K562 (cell line): Measurements from ENCODE around the gene COPRS. TPM values are rescaled to one million over a fixed set of nuclear protein-coding genes. Genes with fewer than 3 reads are reported as not detected.

Experiments
- ATAC-seq: fragments of 200-7000 bp; cut with Tn5 transposase; 3 replicates; pipeline ENCODE4 v1.9.1; 2020; ENCODE audit warnings: moderate library complexity
- BruUV-seq: library from RNA; stranded (reverse); fragments of 400-500 nt; replicated peaks from 2 replicates; lab custom pipeline; 2021; lab: Mats Ljungman, UMichigan
- CTCF ChIA-PET: fragments of 300-600 bp; formaldehyde crosslinking; extraction: SDS; loops from one replicate; lab custom pipeline; 2021; ENCODE audit warnings: low intra/inter-chr PET ratio; lab: Yijun Ruan, JAX
- POLR2A ChIA-PET: fragments of 300-600, 350-650 bp; sonication (Branson Sonifier 250); formaldehyde crosslinking; extraction: SDS; loops from one replicate; lab custom pipeline; 2021; ENCODE audit warnings: antibody characterized with exemption, inconsistent platforms; lab: Yijun Ruan, JAX
- DNase-seq, 4 experiments: peaks; one replicate each; pipeline versions ENCODE4 v3.0.0 to v3.0.0-alpha.2; 2011 to 2018; ENCODE audit warnings: low spot score in 3 of 4, mixed read lengths in 3 of 4; ENCODE audit errors: extremely low read depth in 1 of 4
- FAIRE-seq: peaks from 2 replicates; lab custom pipeline; 2011; peaks lifted over from hg19 to GRCh38; lab: Jason Lieb, UNC
- H2AFZ ChIP-seq: 2 replicates; pipeline ENCODE4 v1.6.0; 2011; ENCODE audit warnings: low read depth, low read length, control low read depth, inconsistent platforms
- H3K27ac ChIP-seq: fragments of 200-600 bp; 3 replicates; pipeline ENCODE4 v1.8.0; 2011; ENCODE audit warnings: low read depth, mild to moderate bottlenecking, control low read depth, inconsistent platforms, low read length, moderate library complexity, mixed read lengths; ENCODE audit errors: extremely low read depth
- H3K27me3 ChIP-seq, 2 experiments: fragments of 300-600 bp in 1 of 2; 2 replicates in 1 of 2; 3 replicates in 1 of 2; pipeline versions ENCODE4 v1.6.0 to v1.8.0; 2011; ENCODE audit warnings: inconsistent platforms in 2 of 2, low read length in 2 of 2, mild to moderate bottlenecking in 1 of 2, mixed read lengths in 1 of 2, moderate library complexity in 1 of 2; ENCODE audit not compliant: control insufficient read depth in 2 of 2, insufficient read depth in 2 of 2
- H3K36me3 ChIP-seq: fragments of 300-600 bp; 3 replicates; pipeline ENCODE4 v1.8.0; 2011; ENCODE audit warnings: mild to moderate bottlenecking, low read length, inconsistent platforms; ENCODE audit not compliant: control insufficient read depth, insufficient read depth
- H3K4me1 ChIP-seq, 2 experiments: fragments of 200-600 bp in 1 of 2; replicated peaks in 1 of 2; 2 replicates in 1 of 2; 3 replicates in 1 of 2; pipeline versions ENCODE4 v1.5.1 to v1.8.0; 2011; ENCODE audit warnings: inconsistent platforms in 2 of 2, low read length in 2 of 2, mild to moderate bottlenecking in 1 of 2, mixed read lengths in 1 of 2, moderate library complexity in 1 of 2; ENCODE audit not compliant: control insufficient read depth in 2 of 2, insufficient read depth in 2 of 2
- H3K4me2 ChIP-seq: 2 replicates; pipeline ENCODE4 v1.6.1; 2011; ENCODE audit warnings: low read length, control low read depth, inconsistent platforms, mixed read lengths; ENCODE audit not compliant: insufficient read depth
- H3K4me3 ChIP-seq: fragments of 200-600 bp; sonication (generic), shearing (Covaris generic); 2 replicates; pipeline ENCODE4 v1.5.1; 2016; ENCODE audit warnings: control low read depth, inconsistent platforms
- H3K79me2 ChIP-seq: fragments of 200-600 bp; 3 replicates; pipeline ENCODE4 v1.8.0; 2011; ENCODE audit warnings: low read length, inconsistent platforms; ENCODE audit not compliant: control insufficient read depth, insufficient read depth
- H3K9ac ChIP-seq, 2 experiments: 2 replicates each; pipeline versions ENCODE4 v1.6.0 to v1.6.1; 2011; ENCODE audit warnings: low read depth in 2 of 2, low read length in 2 of 2, control low read depth in 1 of 2, inconsistent platforms in 1 of 2, mild to moderate bottlenecking in 1 of 2, mixed read lengths in 1 of 2; ENCODE audit not compliant: insufficient read depth in 1 of 2
- H3K9me1 ChIP-seq: one replicate; pipeline ENCODE4 v1.6.0; 2011; ENCODE audit warnings: inconsistent platforms, mild to moderate bottlenecking, low read length, moderate library complexity; ENCODE audit not compliant: control insufficient read depth, insufficient read depth
- H3K9me3 ChIP-seq: replicated peaks from 2 replicates; pipeline ENCODE4 v1.5.1; 2011; ENCODE audit warnings: low read depth, low read length, inconsistent platforms; ENCODE audit not compliant: control insufficient read depth, insufficient read depth
- H4K20me1 ChIP-seq: replicated peaks from 2 replicates; pipeline ENCODE4 v1.6.1; 2011; ENCODE audit warnings: low read length, inconsistent platforms, mixed read lengths; ENCODE audit not compliant: control insufficient read depth, insufficient read depth
- ATF4 ChIP-seq: fragments of 450-650 bp; formaldehyde crosslinking; IDR thresholded peaks from 2 replicates; pipeline ENCODE4 v1.4.0; 2022; ENCODE audit warnings: mild to moderate bottlenecking, moderate library complexity
- CEBPG ChIP-seq, 3 experiments: fragments of 200-800 bp in 1 of 3; sonication (Bioruptor generic) in 1 of 3; sonication (generic) in 1 of 3; formaldehyde crosslinking in 1 of 3; IDR thresholded peaks in 2 of 3; conservative IDR thresholded peaks in 1 of 3; 2 replicates each; pipeline versions ENCODE4 v1.6.1 to v1.8.0; 2016 to 2022; ENCODE audit warnings: missing compliant biosample characterization in 2 of 3, missing genetic modification characterization in 2 of 3, mild to moderate bottlenecking in 1 of 3, missing genetic modification reagents in 1 of 3
- COPS2 ChIP-seq: fragments of 450-650 bp; conservative IDR thresholded peaks from 2 replicates; pipeline ENCODE4 v1.6.1; 2016; ENCODE audit warnings: mild to moderate bottlenecking, moderate library complexity
- EZH2 ChIP-seq: IDR thresholded peaks from 2 replicates; pipeline ENCODE4 v1.6.1; 2012; ENCODE audit warnings: low read depth, mild to moderate bottlenecking, inconsistent platforms, low read length, borderline replicate concordance
- MCM7 ChIP-seq, 2 experiments: fragments of 450-650 bp; IDR thresholded peaks; 2 replicates each; pipeline ENCODE4 v1.6.1; 2016 to 2018
- MLX ChIP-seq, 2 experiments: fragments of 450-650 bp in 1 of 2; sonication (generic) in 1 of 2; formaldehyde crosslinking; conservative IDR thresholded peaks; 2 replicates each; pipeline versions ENCODE4 v1.4.0 to v1.8.1; 2020 to 2022; ENCODE audit warnings: mild to moderate bottlenecking in 1 of 2, missing genetic modification reagents in 1 of 2
- MTA3 ChIP-seq: fragments of 450-650 bp; formaldehyde crosslinking; IDR thresholded peaks from 2 replicates; pipeline ENCODE4 v1.6.1; 2017; ENCODE audit warnings: mild to moderate bottlenecking, borderline replicate concordance
- RNF2 ChIP-seq: sonication (generic); IDR thresholded peaks from 2 replicates; pipeline ENCODE4 v1.6.1; 2016
- SAP30 ChIP-seq: fragments of 200-600 bp; sonication (generic); IDR thresholded peaks from 2 replicates; pipeline ENCODE4 v1.6.1; 2012; ENCODE audit warnings: borderline replicate concordance, low read depth, mild to moderate bottlenecking, moderate library complexity, low read length, control low read depth, inconsistent platforms; ENCODE audit not compliant: insufficient read depth, poor library complexity, severe bottlenecking
- SIN3B ChIP-seq: fragments of 450-650 bp; IDR thresholded peaks from 2 replicates; pipeline ENCODE4 v1.6.1; 2017; ENCODE audit warnings: low read depth, mild to moderate bottlenecking, moderate library complexity
- SP1 ChIP-seq: sonication (generic); formaldehyde crosslinking; IDR thresholded peaks from 2 replicates; pipeline ENCODE4 v1.8.1; 2022; ENCODE audit warnings: mild to moderate bottlenecking, missing genetic modification reagents
- SREBF2 ChIP-seq: sonication (generic); formaldehyde crosslinking; IDR thresholded peaks from 2 replicates; pipeline ENCODE4 v1.4.0; 2020; ENCODE audit warnings: mild to moderate bottlenecking, missing genetic modification reagents
- ZFP36 ChIP-seq: fragments of 150-350 bp; IDR thresholded peaks from 2 replicates; pipeline ENCODE4 v1.6.1; 2018; ENCODE audit warnings: low read length, low read depth; ENCODE audit not compliant: partially characterized antibody
- ZNF134 ChIP-seq: fragments of 250-450 bp; sonication (Bioruptor Pico); conservative IDR thresholded peaks from 2 replicates; pipeline ENCODE4 v1.4.0; 2020
- ZNF347 ChIP-seq: fragments of 450-650 bp; formaldehyde crosslinking; IDR thresholded peaks from 2 replicates; pipeline ENCODE4 v1.4.0; 2020; ENCODE audit warnings: low read depth, mild to moderate bottlenecking, moderate library complexity
- WGBS: fragments of 100-300 bp; shearing (Covaris generic); methylation state at CpG from one replicate; pipeline ENCODE4 v1.1.6; 2016; ENCODE audit warnings: low coverage, mixed read lengths; ENCODE audit not compliant: insufficient coverage; ENCODE audit errors: missing lambda C conversion rate; 5-methylcytosine and 5-hydroxymethylcytosine counted together
- in situ Hi-C: fragments of 300-500 bp; cut with MboI; formaldehyde crosslinking; loops from 4 replicates; pipeline ENCODE4 v1.15.0; 2018; ENCODE audit warnings: inconsistent platforms, mixed read lengths
- intact Hi-C: fragments of 100-400 bp; cut with micrococcal nuclease; formaldehyde crosslinking; loops from 2 replicates; pipeline ENCODE4 v1.14.2; 2022
- polyA plus RNA-seq, 8 experiments: library from polyadenylated mRNA; depleted of rRNA in 4 of 8; stranded (reverse) in 5 of 8; unstranded in 3 of 8; fragments of >200 nt; fragmentation: Nextera tagmentation in 2 of 8; fragmentation: Illumina TruSeq in 1 of 8; extraction: Ambion mirVana in 2 of 8; extraction: Trizol in 1 of 8; gene quantifications; 2 replicates each; pipeline versions ENCODE4 v1.2.1 to v1.2.3, GENCODE V29; 2011 to 2014; ENCODE audit warnings: inconsistent platforms in 1 of 8, missing spikeins in 1 of 8
- total RNA-seq, 7 experiments: library from RNA; depleted of rRNA in 6 of 7; stranded (reverse); fragments of >200 nt in 6 of 7; fragmentation: Illumina TruSeq in 2 of 7; extraction: Trizol in 2 of 7; gene quantifications; 2 replicates each; pipeline versions ENCODE4 v1.2.1 to v1.2.3, GENCODE V29; 2011 to 2021; ENCODE audit warnings: low replicate concordance in 1 of 7
- TF ChIP-seq, protein P1 (sequence below): fragments of 450-650 bp; IDR thresholded peaks from 2 replicates; pipeline ENCODE4 v1.6.1; 2014; ENCODE audit warnings: low read depth, mild to moderate bottlenecking, moderate library complexity, borderline replicate concordance
- TF ChIP-seq, protein P2 (sequence below): sonication (generic); formaldehyde crosslinking; IDR thresholded peaks from 2 replicates; pipeline ENCODE4 v1.8.0; 2022; ENCODE audit warnings: mild to moderate bottlenecking, missing genetic modification reagents

The COPRS gene
- total and polyA plus RNA-seq, 9 of the 15 experiments (the other 6 are each of a cell fraction or from before 2014, with no cell fraction given) = 11.9 to 102 (median 60.5) TPM

DNA sequence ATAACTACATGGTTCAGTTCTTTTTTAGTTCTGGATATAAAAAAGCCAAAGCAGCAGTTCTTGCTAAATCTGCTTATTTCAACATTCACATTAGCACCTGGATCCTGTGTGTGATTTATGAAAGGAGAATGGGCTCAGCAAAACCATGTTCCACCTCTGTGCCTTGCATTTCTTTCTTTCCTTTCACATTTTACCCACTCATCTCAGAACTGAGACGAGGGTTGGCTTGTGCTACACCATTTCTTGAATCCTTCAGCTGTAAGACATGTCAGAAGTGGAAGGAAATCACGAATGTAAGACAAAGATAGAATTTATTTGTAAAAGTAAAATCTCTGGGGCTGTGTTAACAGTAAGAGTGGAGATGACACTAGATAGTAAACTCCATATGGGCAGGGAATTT, 43.6 kb upstream of the COPRS start:
- Histone ChIP-seq H3K27ac (0 out of 3 replicates have a peak overlapping the region, but pooled peaks have one; percentile 38), H3K9me1 (no peaks in the 10 kb centered on the region), H3K27me3 (no peaks in the 10 kb centered on the region), H2AFZ (peak overlapping the region; percentile 94), H3K4me3 (no peak overlapping the region), H3K9ac (no peak overlapping the region), H4K20me1 (0 out of 2 replicates have a peak, but pooled peaks cover 2% of the 10 kb centered on the region), H3K79me2 (peaks cover 35% of the 10 kb centered on the region), H3K36me3 (peaks cover 21% of the 10 kb centered on the region), H3K9me3 (no peaks in the 10 kb centered on the region), H3K4me2 (no peak overlapping the region), H3K4me1 (peaks cover 0 to 4% of the 10 kb centered on the region in 2 experiments; a peak in 1 of 5 replicates)
- no TSS peak for BruUV-seq
- DNase-seq = no peak
- ATAC-seq = no peak
- TF ChIP-seq ZFP36 = no peak
- no peak for TF ChIP-seq MLX (CRISPR knock-in tag; conservative IDR thresholded peaks at IDR 0.05)
- no peak for TF ChIP-seq SP1 (CRISPR knock-in tag)
- TF ChIP-seq MTA3 = no peak
- no peak for TF ChIP-seq ATF4 (CRISPR knock-in tag)
- TF ChIP-seq ZNF347 (CRISPR knock-in tag) = no peak
- no peak for TF ChIP-seq RNF2
- TF ChIP-seq, protein P1, sequence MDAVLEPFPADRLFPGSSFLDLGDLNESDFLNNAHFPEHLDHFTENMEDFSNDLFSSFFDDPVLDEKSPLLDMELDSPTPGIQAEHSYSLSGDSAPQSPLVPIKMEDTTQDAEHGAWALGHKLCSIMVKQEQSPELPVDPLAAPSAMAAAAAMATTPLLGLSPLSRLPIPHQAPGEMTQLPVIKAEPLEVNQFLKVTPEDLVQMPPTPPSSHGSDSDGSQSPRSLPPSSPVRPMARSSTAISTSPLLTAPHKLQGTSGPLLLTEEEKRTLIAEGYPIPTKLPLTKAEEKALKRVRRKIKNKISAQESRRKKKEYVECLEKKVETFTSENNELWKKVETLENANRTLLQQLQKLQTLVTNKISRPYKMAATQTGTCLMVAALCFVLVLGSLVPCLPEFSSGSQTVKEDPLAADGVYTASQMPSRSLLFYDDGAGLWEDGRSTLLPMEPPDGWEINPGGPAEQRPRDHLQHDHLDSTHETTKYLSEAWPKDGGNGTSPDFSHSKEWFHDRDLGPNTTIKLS = no peak
- no peak for TF ChIP-seq MCM7 (IDR thresholded peaks at IDR 0.05)
- TF ChIP-seq ZNF134 (CRISPR knock-in tag) = no peak
- TF ChIP-seq EZH2 = no peak
- TF ChIP-seq, protein P2, sequence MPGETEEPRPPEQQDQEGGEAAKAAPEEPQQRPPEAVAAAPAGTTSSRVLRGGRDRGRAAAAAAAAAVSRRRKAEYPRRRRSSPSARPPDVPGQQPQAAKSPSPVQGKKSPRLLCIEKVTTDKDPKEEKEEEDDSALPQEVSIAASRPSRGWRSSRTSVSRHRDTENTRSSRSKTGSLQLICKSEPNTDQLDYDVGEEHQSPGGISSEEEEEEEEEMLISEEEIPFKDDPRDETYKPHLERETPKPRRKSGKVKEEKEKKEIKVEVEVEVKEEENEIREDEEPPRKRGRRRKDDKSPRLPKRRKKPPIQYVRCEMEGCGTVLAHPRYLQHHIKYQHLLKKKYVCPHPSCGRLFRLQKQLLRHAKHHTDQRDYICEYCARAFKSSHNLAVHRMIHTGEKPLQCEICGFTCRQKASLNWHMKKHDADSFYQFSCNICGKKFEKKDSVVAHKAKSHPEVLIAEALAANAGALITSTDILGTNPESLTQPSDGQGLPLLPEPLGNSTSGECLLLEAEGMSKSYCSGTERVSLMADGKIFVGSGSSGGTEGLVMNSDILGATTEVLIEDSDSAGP (CRISPR knock-in tag) = no peak
- no peak for TF ChIP-seq SAP30
- no peak for TF ChIP-seq SIN3B
- TF ChIP-seq COPS2 = no peak
- TF ChIP-seq SREBF2 (CRISPR knock-in tag) = no peak
- no peak for TF ChIP-seq CEBPG (CRISPR knock-in tag; IDR thresholded peaks at IDR 0.05)
- TF ChIP-seq CEBPG (tag; conservative IDR thresholded peaks at IDR 0.05 in 1 of 2, IDR thresholded peaks at IDR 0.05 in 1 of 2) = no peak
- ChIA-PET POLR2A (interaction anchor here (0.5 to 1.0 kb wide), 3 partner anchors 16 to 945 kb away, joined by 3 to 4 read pairs (median 3); no protein-coding TSS in a partner anchor), CTCF (no interaction called here)
- in situ Hi-C loops (no loop called here), intact Hi-C loops (no loop called here)
- peak; percentile 58 for FAIRE-seq
- 30% methylated on average over 2 of the region's 2 CpGs for WGBS
